Astrocyte of the hippocampus (primary cell): ENCODE results near the gene GNA14.
"Not testable (repeated sequence)": the region's sequence is repeated elsewhere in the genome, so short reads cannot be mapped to it uniquely, and the experiment has no call there.

Experiments
- DNase-seq: peaks from one replicate; pipeline ENCODE4 v3.0.0; 2011; ENCODE audit warnings: low read depth, low spot score

Gene GNA14

DNA sequence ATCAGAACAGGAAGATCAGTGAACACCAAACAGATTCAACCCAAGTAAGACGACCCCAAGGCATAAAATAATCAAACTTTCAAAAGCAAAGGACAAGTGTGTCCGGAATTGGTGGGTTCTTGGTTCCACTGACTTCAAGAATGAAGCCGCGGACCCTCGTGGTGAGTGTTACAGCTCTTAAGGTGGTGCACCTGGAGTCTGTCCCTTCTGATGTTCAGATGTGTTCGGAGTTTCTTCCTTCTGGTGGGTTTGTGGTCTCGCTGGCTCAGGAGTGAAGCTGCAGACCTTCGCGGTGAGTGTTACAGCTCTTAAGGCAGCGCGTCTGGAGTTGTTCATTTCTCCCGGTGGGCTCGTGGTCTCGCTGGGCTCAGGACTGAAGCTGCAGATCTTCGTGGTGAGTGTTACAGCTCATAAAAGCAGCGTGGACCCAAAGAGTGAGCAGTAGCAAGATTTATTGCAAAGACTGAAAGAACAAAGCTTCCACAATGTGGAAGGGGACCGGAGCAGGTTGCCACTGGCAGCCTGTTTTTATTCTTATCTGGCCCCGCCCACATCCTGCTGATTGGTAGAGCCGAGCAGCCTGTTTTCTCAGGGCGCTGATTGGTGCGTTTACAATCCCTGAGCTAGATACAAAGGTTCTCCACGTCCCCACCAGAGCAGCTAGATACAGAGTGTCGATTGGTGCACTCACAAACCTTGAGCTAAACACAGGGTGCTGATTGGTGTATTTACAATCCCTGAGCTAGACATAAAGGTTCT lies 158.5 kb downstream of the GNA14 start:
- DNase-seq = not testable (repeated sequence)

DNA sequence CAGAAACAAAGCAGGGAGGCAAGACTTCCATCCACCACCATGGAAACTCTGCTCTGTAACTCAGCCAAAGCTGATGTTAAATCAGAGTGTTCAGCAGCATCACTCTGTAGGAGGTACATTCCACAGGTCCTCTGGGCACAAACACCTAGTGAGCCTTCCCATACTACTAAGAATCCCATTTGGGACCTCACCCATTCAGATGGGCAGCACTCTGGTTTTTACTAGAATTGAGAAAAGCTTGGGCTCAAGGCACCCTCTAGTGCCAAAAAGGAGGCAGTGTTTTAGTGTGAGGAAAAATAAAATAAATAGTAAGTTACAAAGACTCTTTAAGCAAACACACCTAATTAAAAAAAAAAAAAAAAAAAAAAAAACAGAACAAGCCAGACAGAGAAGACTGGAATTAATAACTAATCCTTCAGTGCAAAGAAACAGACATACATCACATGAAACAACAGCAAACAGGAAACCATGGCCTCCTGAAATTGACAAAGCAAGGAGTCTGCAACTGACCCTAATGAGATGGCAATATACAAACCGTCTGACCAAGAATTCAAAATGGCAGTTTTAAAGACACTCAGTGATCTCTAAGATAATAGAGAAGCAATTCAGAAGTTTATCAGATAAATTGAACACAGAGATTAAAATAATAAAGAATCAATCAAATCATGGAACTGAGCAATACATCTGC lies 159.5 kb downstream of the GNA14 start:
- DNase-seq = peak; percentile 52

DNA sequence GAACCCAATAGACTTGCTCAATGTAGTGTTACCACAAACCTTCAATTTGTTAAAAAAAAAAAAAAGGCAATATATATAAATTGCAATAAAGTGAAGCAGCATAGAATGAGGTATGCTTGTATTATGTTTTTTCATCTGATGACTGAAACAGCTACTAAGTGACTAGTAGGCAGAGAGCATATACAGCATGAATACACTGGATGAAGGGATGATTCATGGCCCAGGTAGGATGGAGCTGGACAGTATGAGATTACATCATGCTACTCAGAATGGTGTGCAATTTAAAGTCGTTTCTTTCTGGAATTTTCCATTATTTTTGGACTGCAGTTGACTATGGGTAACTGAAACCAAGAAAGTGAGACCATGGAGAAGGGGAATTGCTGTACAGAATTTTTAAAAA lies 161.2 kb downstream of the GNA14 start:
- no peak for DNase-seq

DNA sequence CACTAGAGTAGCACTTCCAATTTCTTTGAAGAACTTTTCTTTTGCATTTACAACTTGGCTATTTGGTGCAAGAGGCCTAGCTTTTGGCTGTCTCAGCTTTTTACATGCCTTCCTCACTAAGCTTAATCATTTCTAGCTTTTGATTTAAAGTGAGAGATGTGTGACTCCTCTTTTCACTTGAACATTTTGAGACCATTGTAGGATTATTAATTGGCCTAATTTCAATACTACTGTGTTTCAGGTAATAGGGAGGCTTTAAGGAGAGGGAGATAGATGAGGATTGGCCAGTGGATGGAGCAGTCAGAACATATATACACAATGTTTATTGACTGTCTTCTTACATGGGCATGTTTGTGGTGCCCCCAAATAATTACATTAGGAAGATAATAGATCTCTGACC lies 161.7 kb downstream of the GNA14 start:
- DNase-seq = no peak

DNA sequence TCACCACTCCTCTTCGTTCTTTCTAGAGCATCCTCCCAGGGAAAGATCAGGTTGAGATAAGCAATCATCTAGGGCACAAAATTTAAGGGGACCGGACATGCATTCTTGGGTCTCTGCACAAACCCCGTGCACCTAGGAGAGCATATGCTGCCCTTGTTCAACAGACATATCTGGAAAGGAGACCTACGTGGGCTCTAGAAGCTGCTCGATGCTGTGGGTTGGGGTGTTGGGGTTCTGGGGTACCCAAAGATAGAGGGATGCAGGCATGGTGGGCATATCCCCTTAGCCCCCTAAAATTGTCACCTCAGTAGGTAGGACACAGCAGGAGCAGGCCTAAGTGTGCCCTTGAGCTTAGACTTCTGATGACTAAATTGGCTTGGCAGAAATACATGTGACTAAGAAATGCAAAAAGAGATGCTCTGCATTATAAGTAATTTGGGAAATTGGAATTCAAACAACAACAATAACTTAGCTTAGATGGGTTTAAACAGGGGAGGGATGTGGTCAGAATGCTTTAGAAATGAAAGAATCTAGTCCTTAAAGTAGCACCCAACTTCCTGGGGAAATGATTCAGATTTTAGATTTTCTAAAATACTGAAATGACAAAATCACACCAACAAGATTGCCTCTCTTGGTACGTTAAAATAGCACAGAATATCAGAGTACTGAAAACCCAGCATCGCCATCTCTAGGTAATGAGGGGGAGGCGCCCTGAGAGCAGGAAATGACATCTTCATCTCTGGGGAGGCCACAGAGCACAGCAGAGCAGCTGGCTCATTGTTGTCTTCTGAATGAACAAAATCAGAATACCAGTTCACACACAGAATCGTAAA lies 172.3 kb downstream of the GNA14 start:
- peak; percentile 61 for DNase-seq

DNA sequence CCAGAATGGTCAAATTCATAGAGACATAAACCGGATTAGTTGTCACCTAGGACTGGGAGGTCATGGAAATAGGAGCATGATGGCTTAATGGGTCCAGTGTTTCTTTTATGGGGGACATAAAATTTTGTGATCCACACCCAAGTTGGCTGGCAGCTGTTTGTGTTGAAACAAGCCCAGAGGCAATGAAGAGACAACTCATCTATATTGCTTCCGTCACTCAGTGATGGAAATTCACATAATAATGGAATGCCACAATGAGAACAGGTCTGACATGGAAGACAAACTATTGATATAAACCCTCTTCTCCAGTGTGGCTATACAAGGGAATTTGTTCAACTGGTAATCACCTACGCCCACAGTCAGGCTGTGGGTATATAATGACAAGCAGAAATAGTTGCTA lies 173.2 kb downstream of the GNA14 start:
- no peak for DNase-seq

DNA sequence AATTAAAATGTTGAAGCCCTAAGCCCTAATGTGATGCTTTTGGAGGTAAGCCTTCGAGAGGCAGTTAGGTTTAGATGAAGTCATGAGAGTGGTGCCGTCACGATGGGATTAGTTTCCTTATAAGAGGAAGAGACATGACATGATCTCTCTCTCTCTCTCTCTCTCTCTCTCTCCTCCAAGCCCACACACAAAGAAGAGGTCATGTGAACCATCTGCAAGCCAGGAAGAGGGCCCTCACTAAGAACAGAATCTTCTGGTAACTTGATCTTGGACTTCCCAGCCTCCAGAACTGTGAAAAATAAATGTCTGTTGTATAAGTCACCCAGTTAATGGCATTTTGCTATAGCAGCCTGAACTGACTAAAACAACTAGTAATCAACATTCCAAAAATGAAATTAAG lies 175.5 kb downstream of the GNA14 start:
- no peak for DNase-seq

DNA sequence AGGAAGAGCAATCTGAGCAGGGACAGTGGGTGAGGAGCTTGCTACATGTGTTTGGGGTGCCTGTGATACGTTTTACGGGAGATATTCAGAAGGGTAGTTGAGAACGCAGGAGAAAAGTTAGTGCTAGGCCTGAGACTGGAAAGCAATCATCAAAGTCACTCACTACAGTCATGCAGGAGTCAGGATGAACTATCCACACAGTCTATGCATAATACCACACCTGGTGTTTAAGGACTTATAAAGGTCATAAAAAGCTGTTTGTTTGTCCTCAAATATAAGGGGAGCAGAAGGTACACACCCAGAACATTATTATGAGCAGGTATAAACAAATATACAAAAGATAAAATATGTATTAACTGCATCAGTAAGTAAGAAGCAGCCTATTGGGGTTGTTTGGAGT lies 176.6 kb downstream of the GNA14 start:
- DNase-seq = no peak

DNA sequence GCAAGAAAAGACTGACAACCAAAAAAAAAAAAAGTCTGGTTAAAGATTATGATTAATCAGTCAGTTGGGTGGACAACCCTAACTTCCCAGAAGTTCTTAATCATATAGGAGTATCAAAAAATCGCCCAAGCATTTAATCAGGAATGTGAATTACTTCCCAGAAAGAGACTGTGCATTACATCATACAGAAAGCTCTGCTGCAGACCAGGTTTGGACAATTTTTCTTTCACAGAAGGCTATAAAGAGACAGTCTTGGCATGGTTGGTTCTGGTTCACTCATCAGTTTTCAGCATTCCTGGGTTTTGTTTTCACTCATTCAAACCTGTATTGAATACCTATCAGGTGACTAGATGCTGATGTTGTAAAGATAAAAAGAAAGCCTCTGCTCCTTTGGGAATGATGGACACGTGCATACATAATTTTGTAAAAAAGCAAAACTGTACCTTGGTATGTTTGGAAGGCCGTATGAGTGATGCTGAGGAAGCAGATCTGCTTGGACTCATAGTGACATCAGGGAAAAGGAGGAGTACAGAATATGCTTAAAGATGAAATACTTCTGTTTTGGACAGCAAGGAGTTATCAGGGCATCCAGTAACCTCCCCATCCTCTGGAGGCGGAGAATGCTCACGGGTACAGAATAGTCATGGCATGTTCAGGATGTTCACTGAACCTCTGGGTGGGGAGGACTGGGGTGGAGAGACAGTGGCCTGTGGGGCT lies 178.4 kb downstream of the GNA14 start:
- DNase-seq = peak; percentile 70

DNA sequence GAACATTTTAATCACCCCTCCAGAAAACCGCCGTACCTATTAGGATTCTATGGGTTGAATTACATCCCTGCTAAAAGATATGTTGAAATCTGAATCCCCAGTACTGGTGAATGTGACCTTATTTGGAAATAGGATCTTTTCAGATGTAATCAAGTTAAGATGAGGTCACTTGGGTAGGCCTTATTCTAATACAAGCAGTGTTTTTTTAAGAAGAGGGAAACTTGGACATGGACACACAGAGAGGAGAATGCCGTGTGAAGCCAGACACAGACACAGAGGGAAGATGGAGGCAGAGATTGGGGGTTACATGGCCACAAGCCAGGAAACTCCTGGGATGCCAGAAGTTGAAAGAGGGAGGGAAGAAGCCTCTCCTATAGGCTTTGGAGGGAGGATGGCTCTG lies 183.5 kb downstream of the GNA14 start:
- peak; percentile 29 for DNase-seq

DNA sequence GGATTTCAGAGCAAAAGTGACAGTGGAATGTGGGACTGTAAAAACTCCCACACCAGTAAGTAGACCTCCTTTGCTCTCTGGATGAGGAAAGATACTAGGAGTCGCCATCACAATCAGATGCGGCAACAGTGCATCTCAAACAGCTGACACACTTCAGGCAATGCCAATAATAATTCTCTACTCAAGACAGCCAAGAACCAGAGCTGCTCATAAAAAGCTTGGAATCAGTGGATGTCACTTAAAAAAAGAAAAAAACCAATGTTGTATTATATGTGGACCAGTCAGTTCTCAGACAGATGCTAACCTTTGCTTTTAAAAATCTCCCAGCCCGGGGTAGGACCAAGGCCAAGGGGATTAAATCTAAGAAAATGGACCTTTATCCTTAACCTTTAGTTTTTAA lies 185.0 kb downstream of the GNA14 start:
- DNase-seq = no peak

DNA sequence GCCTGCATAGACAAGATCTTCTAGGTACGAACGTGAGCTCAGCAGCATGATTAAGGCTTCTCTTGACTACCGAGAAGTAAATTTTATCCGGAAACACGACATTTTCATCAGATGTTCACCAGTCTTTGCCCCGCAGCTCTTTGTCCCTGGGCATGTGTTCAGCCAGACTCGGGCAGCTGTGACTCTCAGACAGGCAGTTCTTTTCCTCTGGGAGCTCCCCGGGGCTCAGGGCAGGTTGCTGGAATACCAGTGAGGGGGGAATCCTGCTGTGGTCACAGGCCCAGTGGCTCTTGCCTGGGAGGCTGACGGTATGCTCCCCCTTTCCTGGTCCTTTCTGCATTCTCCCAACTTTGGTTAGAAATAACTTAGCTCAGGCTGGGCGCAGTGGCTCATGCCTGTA lies 186.1 kb downstream of the GNA14 start:
- DNase-seq = no peak

DNA sequence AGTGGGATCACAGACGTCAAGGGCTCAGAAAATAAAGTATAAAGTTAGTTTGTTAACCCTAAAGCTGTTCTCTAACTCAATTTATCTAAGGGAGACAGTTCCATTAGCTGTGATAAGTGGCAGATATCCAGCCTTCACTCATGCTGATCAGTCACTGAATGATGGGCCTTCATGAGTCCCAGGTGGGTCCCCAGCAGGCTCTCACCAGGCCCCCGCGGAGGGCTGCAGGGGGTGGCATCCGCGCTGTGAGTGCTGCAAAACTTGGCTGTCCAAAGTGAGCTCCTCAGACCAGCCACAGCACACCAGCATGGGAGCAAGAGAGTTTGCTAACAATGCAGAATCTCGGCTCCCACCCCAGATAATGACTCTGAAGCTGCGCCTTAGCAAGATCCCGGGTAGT lies 187.2 kb downstream of the GNA14 start:
- DNase-seq = no peak

DNA sequence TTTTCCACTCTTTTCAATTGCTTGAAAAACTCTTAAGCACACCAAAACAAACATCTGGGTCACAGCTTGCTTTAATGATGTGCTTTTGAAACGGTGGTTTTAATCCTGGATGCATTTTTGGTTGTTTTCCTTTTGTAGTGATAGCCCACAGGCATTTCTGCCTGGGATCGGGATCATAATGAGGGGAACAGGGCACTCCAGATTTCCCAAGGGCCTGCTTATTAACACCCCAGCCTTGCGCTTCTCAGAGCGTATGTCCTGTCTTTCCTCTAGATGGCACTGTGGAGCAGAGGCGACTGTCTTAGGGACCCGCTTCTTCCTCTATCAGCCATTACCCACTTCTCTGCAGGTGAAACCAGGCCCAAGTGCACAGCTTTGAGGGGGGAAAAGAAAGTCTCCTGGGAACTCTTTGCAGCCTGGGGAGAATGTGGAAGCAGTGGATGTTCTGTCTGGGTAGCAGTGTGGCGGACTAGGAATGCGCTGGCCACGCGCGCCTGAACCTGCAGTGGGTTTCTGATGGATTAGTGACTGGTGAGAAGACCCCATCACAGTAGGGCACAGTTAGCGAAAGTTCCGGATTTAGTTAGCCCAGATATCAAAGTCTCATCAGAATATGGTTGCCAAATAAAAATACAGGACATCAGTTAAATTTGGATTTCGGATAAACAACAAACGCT lies 190.1 kb downstream of the GNA14 start:
- DNase-seq = peak; percentile 90

DNA sequence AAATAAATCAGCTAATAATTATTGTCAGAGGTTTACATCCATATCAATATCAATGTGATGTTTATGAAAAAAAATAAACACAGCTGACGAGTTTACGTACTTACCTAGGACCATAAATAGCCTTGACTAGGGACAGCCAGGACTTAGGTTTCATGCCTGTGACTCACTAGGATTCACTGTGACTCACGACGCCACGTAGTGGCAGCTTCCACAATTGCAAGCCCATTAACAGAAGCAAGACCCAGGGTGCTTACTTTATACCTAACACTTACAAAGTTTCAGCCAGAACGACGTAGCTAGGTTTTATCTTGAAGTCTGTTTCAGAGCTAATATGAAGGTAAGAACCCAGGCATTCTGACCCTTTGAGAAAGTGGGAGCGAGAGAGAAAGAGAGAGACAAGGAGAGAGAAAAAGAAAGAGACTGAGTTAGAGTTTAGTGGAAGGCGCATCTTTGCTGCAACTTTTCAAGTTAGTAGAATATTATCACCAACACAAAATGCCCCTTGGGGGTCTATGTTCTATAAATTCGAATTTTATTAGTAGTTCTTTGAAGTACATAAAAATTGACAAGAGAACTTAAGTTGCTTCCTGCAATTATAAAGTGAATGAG lies 191.2 kb downstream of the GNA14 start:
- peak; percentile 93 for DNase-seq

DNA sequence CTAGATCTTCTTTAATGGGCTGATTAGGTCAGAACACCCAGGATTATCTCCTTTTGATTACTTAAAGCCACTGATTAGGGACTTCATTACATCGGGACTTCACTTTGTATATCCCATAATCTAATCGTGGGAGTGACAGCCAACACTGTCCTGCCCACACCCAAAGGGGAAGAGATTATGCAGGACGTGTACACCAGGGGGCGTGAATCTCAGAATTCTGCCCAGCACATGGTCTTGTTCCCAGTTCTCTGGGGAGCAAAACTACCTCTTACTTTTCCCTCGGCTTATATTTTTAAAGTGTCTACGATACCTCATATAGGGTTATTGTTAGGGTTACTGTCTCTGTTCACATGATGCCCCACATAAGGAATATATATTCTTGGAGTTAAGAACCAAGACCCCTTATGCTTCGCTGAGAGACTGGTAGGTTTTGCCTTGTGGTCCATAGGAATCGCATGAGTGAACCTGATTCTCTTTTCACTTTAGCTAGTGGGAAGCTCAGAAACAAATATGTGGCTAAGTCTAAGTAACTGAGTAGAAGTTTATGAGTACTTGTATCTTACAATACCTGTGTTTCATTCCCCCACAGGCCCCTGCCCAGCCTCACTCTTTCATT lies 192.7 kb downstream of the GNA14 start:
- no peak for DNase-seq

DNA sequence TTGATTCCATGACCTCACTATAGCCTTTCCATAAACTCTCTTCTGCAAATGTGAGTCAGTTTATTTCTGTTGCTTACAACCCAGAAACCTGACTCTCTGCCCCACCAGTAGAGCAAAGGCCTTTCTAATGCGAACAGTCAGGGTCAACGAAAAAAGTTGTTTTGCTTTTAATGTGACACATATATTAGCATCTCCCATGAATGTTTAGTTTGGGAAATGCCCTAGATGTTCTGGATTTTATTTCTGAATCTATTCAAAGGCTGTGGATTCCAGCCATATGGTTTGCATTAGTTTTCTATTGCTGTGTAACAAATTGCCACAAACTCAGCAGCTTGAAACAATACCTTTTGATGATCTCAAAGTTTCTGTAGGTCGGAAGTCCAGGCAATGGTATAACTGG lies 193.5 kb downstream of the GNA14 start:
- no peak for DNase-seq

DNA sequence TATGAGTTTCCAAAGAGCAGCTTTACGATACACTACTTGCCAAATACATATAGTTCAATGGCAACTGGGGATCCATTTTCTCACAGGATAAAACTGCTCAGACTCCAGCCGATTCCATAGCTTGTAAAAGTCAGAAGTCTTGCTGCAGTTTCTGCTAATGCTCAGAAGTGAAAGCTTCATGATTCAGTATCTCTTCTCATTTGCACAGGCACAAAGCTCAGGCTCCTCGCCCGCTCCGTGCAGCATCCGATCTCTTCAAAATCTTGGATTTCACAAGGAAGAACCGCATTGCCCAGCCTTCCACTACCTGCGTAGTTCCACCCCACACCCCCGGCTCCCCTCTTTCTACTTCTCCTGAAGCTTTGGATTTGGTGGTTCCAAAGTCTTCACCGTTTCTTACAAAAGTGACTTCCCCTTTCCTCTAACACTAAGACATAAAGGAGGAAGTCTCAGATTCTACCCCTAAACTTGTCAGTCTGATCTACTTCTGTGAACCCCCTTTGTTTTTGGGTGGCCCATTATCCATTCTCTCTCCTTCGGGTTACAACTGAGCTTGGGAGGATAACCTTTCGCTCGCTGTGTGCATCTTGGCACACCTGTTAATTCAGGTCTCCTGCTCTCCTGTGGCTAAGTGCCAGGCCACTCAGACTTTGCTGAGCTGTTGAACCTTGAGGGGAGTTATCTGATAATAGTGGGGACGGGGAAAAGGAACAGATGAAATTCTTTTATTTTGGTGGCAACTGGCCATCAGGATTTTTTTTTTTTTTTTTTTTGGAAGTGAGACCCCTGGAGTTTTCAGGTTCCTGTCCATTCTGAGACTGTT lies 194.1 kb downstream of the GNA14 start:
- DNase-seq = no peak

DNA sequence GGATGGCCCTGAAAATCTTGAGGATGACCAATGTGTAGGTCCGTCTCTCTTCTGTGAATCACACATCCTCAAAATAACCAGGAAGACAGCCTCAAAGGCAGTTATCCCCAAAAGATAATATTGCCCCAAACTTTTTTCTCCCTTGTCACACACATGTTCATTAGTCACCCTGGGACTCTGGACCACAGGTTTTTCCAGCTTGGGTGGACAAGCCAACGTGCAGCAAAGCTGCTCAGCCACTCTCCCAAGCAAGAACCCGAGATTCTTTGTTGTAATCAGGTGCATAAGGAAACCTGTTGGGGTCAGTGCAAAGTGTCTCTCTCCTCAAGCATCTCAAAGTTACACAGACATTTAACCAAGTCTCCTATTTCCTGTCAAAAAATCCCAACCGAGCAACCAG lies 196.6 kb downstream of the GNA14 start:
- no peak for DNase-seq

DNA sequence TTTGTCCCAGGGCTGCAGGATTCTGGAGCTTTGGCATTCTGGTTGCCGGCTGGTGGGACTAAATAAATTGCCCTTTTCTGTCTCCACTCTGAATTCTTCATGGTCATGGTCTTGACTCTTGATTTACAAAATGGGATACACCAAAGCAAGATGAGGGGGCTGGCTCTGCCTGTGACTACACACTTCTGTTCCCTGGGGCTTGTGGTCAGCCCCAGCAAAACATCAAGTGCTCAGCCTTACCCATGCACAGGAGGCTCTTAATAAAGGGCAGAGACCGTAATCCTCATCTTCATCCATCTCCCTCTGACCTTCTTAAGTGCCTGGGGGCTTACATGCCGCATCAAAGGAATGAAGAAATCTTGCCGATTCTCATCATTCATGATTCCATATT lies 198.0 kb downstream of the GNA14 start:
- DNase-seq = no peak
